ENCODE measurements around the gene LAMTOR2.

Gene LAMTOR2

GRCh38 chr1:156083800-156084790, 29.5 kb downstream of the LAMTOR2 start:
- no peak overlapping the region for H2AK5ac ChIP-seq (ENCODE audit: low read length, severe bottlenecking)

GRCh38 chr1:156086256-156086662, 31.7 kb downstream of the LAMTOR2 start:
- 6% methylated on average over 1 of the region's 1 CpG for WGBS
- H3K9ac ChIP-seq (ENCODE audit: low read length), result no peak overlapping the region
- no peak overlapping the region for H4K8ac ChIP-seq (ENCODE audit: low read length)
- no peak overlapping the region for H3K27ac ChIP-seq (ENCODE audit: low read length, poor library complexity, severe bottlenecking)
- H3K14ac ChIP-seq (ENCODE audit: low read length in 2 of 2), result no peak overlapping the region
- no peak overlapping the region for H3K4me3 ChIP-seq (ENCODE audit: insufficient read depth in 1 of 2, low read depth in 1 of 2, low read length in 2 of 2)
- H2BK120ac ChIP-seq (ENCODE audit: low read depth, low read length), result no peak overlapping the region
- H2AK5ac ChIP-seq (ENCODE audit: low read length, severe bottlenecking), result no peak overlapping the region
- H3K36me3 ChIP-seq (ENCODE audit: control insufficient read depth in 1 of 2, insufficient read depth in 2 of 2, low read depth in 1 of 2, low read length in 2 of 2), result peaks cover 0 to 9% of the 10 kb centered on the region in 2 experiments
- H3K23ac ChIP-seq (ENCODE audit: low read length in 2 of 2), result no peak overlapping the region
- peak; percentile 86 for DNase-seq
- H3K27me3 ChIP-seq (ENCODE audit: control insufficient read depth in 1 of 2, insufficient read depth in 1 of 2, low read length in 2 of 2), result peaks cover 0 to 1% of the 10 kb centered on the region in 2 experiments
- no peak overlapping the region for H2BK12ac ChIP-seq (ENCODE audit: low read length in 2 of 2)
- no peak overlapping the region for H2AFZ ChIP-seq (ENCODE audit: low read depth, low read length)
- no peaks in the 10 kb centered on the region for H3K9me3 ChIP-seq (ENCODE audit: control insufficient read depth, low read length)
- no peak overlapping the region for H3K4me2 ChIP-seq (ENCODE audit: low read length, poor library complexity, severe bottlenecking)
- no peak overlapping the region for H3K4ac ChIP-seq (ENCODE audit: low read depth in 1 of 2, low read length in 2 of 2)
- H3K4me1 ChIP-seq (ENCODE audit: control insufficient read depth, insufficient read depth, low read depth, low read length), result peaks cover 18% of the 10 kb centered on the region
- H3K79me1 ChIP-seq (replicated peaks; ENCODE audit: low read length, poor library complexity, severe bottlenecking), result peaks cover 21% of the 10 kb centered on the region
- no peak overlapping the region for H2BK5ac ChIP-seq (ENCODE audit: low read depth, low read length, poor library complexity, severe bottlenecking)
- no peak overlapping the region for H4K91ac ChIP-seq (ENCODE audit: low read length)
- no peak overlapping the region for H3K18ac ChIP-seq (ENCODE audit: low read depth in 1 of 2, low read length in 2 of 2)
- no peak overlapping the region for H2BK15ac ChIP-seq (ENCODE audit: low read depth, poor library complexity, severe bottlenecking)

More at GRCh38 chr1:156083800-156084790, 29.5 kb downstream of the LAMTOR2 start:
- Histone ChIP-seq H4K8ac (ENCODE audit: low read length) (no peak overlapping the region), H3K27ac (ENCODE audit: low read length, poor library complexity, severe bottlenecking) (no peak overlapping the region), H3K9ac (ENCODE audit: low read length) (peak overlapping the region; percentile 80), H3K23ac (ENCODE audit: low read length in 2 of 2) (no peak overlapping the region), H4K91ac (ENCODE audit: low read length) (no peak overlapping the region), H3K27me3 (ENCODE audit: control insufficient read depth in 1 of 2, insufficient read depth in 1 of 2, low read length in 2 of 2) (peaks cover 0 to 4% of the 10 kb centered on the region in 2 experiments), H2AFZ (ENCODE audit: low read depth, low read length) (no peak overlapping the region), H3K9me3 (ENCODE audit: control insufficient read depth, low read length) (no peaks in the 10 kb centered on the region), H3K4me2 (ENCODE audit: low read length, poor library complexity, severe bottlenecking) (peak overlapping the region; percentile 27), H3K79me1 (replicated peaks; ENCODE audit: low read length, poor library complexity, severe bottlenecking) (peaks cover 9% of the 10 kb centered on the region), H2BK12ac (ENCODE audit: low read length in 2 of 2) (no peak overlapping the region), H3K36me3 (ENCODE audit: control insufficient read depth in 1 of 2, insufficient read depth in 2 of 2, low read depth in 1 of 2, low read length in 2 of 2) (no peaks in the 10 kb centered on the region), H2BK15ac (ENCODE audit: low read depth, poor library complexity, severe bottlenecking) (no peak overlapping the region), H3K14ac (ENCODE audit: low read length in 2 of 2) (no peak overlapping the region), H2BK5ac (ENCODE audit: low read depth, low read length, poor library complexity, severe bottlenecking) (no peak overlapping the region), H3K4me3 (ENCODE audit: insufficient read depth in 1 of 2, low read depth in 1 of 2, low read length in 2 of 2) (peak overlapping the region; percentile 14 to 87), H2BK120ac (ENCODE audit: low read depth, low read length) (no peak overlapping the region), H3K4ac (ENCODE audit: low read depth in 1 of 2, low read length in 2 of 2) (no peak overlapping the region), H3K18ac (ENCODE audit: low read depth in 1 of 2, low read length in 2 of 2) (no peak overlapping the region), H3K4me1 (ENCODE audit: control insufficient read depth, insufficient read depth, low read depth, low read length) (peaks cover 16% of the 10 kb centered on the region)
- 45% methylated on average over 4 of the region's 7 CpGs for WGBS
- DNase-seq, result no peak

- H3K79me1 ChIP-seq (replicated peaks; ENCODE audit: low read length, poor library complexity, severe bottlenecking), result peaks cover 27% of the 10 kb centered on the region
- no peaks in the 10 kb centered on the region for H3K9me3 ChIP-seq (ENCODE audit: control insufficient read depth, low read length)
- H2AK5ac ChIP-seq (ENCODE audit: low read length, severe bottlenecking), result no peak overlapping the region
- H2BK5ac ChIP-seq (ENCODE audit: low read depth, low read length, poor library complexity, severe bottlenecking), result no peak overlapping the region
- no peak overlapping the region for H3K14ac ChIP-seq (ENCODE audit: low read length in 2 of 2)
- peaks cover 0 to 19% of the 10 kb centered on the region in 2 experiments for H3K36me3 ChIP-seq (ENCODE audit: control insufficient read depth in 1 of 2, insufficient read depth in 2 of 2, low read depth in 1 of 2, low read length in 2 of 2)
- H4K8ac ChIP-seq (ENCODE audit: low read length), result no peak overlapping the region
- H3K4ac ChIP-seq (ENCODE audit: low read depth in 1 of 2, low read length in 2 of 2), result no peak overlapping the region
- no peak overlapping the region for H2BK120ac ChIP-seq (ENCODE audit: low read depth, low read length)
- no peak overlapping the region for H2AFZ ChIP-seq (ENCODE audit: low read depth, low read length)
- no peak overlapping the region for H3K4me3 ChIP-seq (ENCODE audit: insufficient read depth in 1 of 2, low read depth in 1 of 2, low read length in 2 of 2)
- no peak overlapping the region for H3K27ac ChIP-seq (ENCODE audit: low read length, poor library complexity, severe bottlenecking)
- no peak overlapping the region for H2BK15ac ChIP-seq (ENCODE audit: low read depth, poor library complexity, severe bottlenecking)
- no peak overlapping the region for H3K4me2 ChIP-seq (ENCODE audit: low read length, poor library complexity, severe bottlenecking)
- no peak overlapping the region for H3K23ac ChIP-seq (ENCODE audit: low read length in 2 of 2)
- DNase-seq, result no peak
- H2BK12ac ChIP-seq (ENCODE audit: low read length in 2 of 2), result no peak overlapping the region
- 83% methylated on average over 5 of the region's 6 CpGs for WGBS
- peaks cover 17% of the 10 kb centered on the region for H3K4me1 ChIP-seq (ENCODE audit: control insufficient read depth, insufficient read depth, low read depth, low read length)
- no peak overlapping the region for H3K18ac ChIP-seq (ENCODE audit: low read depth in 1 of 2, low read length in 2 of 2)
- H3K27me3 ChIP-seq (ENCODE audit: control insufficient read depth in 1 of 2, insufficient read depth in 1 of 2, low read length in 2 of 2), result no peaks in the 10 kb centered on the region
- no peak overlapping the region for H3K9ac ChIP-seq (ENCODE audit: low read length)
- H4K91ac ChIP-seq (ENCODE audit: low read length), result no peak overlapping the region
These were observed 35.1 kb downstream of the LAMTOR2 start for GRCh38 chr1:156089704-156090103.

- Histone ChIP-seq H3K4me2 (ENCODE audit: low read length, poor library complexity, severe bottlenecking) (no peak overlapping the region), H3K36me3 (ENCODE audit: control insufficient read depth in 1 of 2, insufficient read depth in 2 of 2, low read depth in 1 of 2, low read length in 2 of 2) (peaks cover 0 to 19% of the 10 kb centered on the region in 2 experiments), H3K4me1 (ENCODE audit: control insufficient read depth, insufficient read depth, low read depth, low read length) (peaks cover 12% of the 10 kb centered on the region), H3K23ac (ENCODE audit: low read length in 2 of 2) (no peak overlapping the region), H3K4ac (ENCODE audit: low read depth in 1 of 2, low read length in 2 of 2) (no peak overlapping the region), H4K8ac (ENCODE audit: low read length) (no peak overlapping the region), H2BK12ac (ENCODE audit: low read length in 2 of 2) (no peak overlapping the region), H3K27ac (ENCODE audit: low read length, poor library complexity, severe bottlenecking) (no peak overlapping the region), H4K91ac (ENCODE audit: low read length) (no peak overlapping the region), H2BK15ac (ENCODE audit: low read depth, poor library complexity, severe bottlenecking) (no peak overlapping the region), H3K9me3 (ENCODE audit: control insufficient read depth, low read length) (no peaks in the 10 kb centered on the region), H2BK120ac (ENCODE audit: low read depth, low read length) (no peak overlapping the region), H3K14ac (ENCODE audit: low read length in 2 of 2) (no peak overlapping the region), H3K4me3 (ENCODE audit: insufficient read depth in 1 of 2, low read depth in 1 of 2, low read length in 2 of 2) (no peak overlapping the region), H2AK5ac (ENCODE audit: low read length, severe bottlenecking) (peak overlapping the region; percentile 7), H3K27me3 (ENCODE audit: control insufficient read depth in 1 of 2, insufficient read depth in 1 of 2, low read length in 2 of 2) (no peaks in the 10 kb centered on the region), H2BK5ac (ENCODE audit: low read depth, low read length, poor library complexity, severe bottlenecking) (no peak overlapping the region), H3K79me1 (replicated peaks; ENCODE audit: low read length, poor library complexity, severe bottlenecking) (peaks cover 23% of the 10 kb centered on the region), H3K9ac (ENCODE audit: low read length) (no peak overlapping the region), H3K18ac (ENCODE audit: low read depth in 1 of 2, low read length in 2 of 2) (no peak overlapping the region), H2AFZ (ENCODE audit: low read depth, low read length) (no peak overlapping the region)
- WGBS, result 44% methylated on average over 5 of the region's 5 CpGs
- no peak for DNase-seq
These were observed 35.7 kb downstream of the LAMTOR2 start for GRCh38 chr1:156090138-156090839.
